Panc1 (cell line): ENCODE results near the gene SFI1. TPM values are rescaled to one million over a fixed set of nuclear protein-coding genes. Genes with fewer than 3 reads are reported as not detected.

Source experiments
- ATAC-seq: fragments of 200-7000 bp; cut with Tn5 transposase; 2 replicates; pipeline ENCODE4 v1.9.1; 2020; ENCODE audit warnings: mild to moderate bottlenecking, moderate library complexity
- BruUV-seq: library from RNA; stranded (reverse); fragments of 400-500 nt; replicated peaks from 2 replicates; lab custom pipeline; 2021; lab: Mats Ljungman, UMichigan
- CTCF ChIA-PET: fragments of 300-600 bp; sonication (Branson Sonifier 250); formaldehyde crosslinking; loops from one replicate; lab custom pipeline; 2022; ENCODE audit warnings: antibody characterized with exemption; lab: Charles Lee
- POLR2A ChIA-PET: fragments of 300-600 bp; sonication (Branson Sonifier 250); formaldehyde crosslinking; loops from one replicate; lab custom pipeline; 2022; ENCODE audit warnings: antibody characterized with exemption; lab: Charles Lee
- DNase-seq: peaks from one replicate; pipeline ENCODE4 v3.0.0-alpha.2; 2010; ENCODE audit warnings: low read depth, low spot score
- H3K27ac ChIP-seq: 2 replicates; pipeline ENCODE4 v1.5.1; 2011; ENCODE audit warnings: mild to moderate bottlenecking, low read length, inconsistent platforms
- H3K27me3 ChIP-seq: fragments of 200-500 bp; sonication (Bioruptor generic); 2 replicates; pipeline ENCODE4 v1.6.0; 2014; ENCODE audit warnings: low read length, inconsistent platforms; ENCODE audit not compliant: control insufficient read depth, insufficient read depth
- H3K36me3 ChIP-seq: fragments of 200-500 bp; sonication (Bioruptor generic); 2 replicates; pipeline ENCODE4 v1.5.1; 2014; ENCODE audit warnings: inconsistent platforms, mild to moderate bottlenecking, low read length, moderate library complexity; ENCODE audit not compliant: control insufficient read depth, insufficient read depth
- H3K4me1 ChIP-seq: 2 replicates; pipeline ENCODE4 v1.5.1; 2011; ENCODE audit warnings: inconsistent platforms, mild to moderate bottlenecking, low read length, moderate library complexity; ENCODE audit not compliant: control insufficient read depth, insufficient read depth
- H3K4me3 ChIP-seq, 2 experiments: 2 replicates each; pipeline ENCODE4 v1.5.1; 2011 to 2012; ENCODE audit warnings: low read depth in 2 of 2, low read length in 2 of 2, mild to moderate bottlenecking in 2 of 2, inconsistent platforms in 1 of 2, moderate library complexity in 1 of 2
- H3K9me3 ChIP-seq: fragments of 200-500 bp; sonication (Bioruptor generic); 2 replicates; pipeline ENCODE4 v1.5.1; 2014; ENCODE audit warnings: low read depth, mild to moderate bottlenecking, inconsistent platforms, low read length, moderate library complexity; ENCODE audit not compliant: control insufficient read depth, insufficient read depth
- POLR2AphosphoS5 ChIP-seq: IDR thresholded peaks from 2 replicates; pipeline ENCODE4 v1.6.1; 2012; ENCODE audit warnings: mild to moderate bottlenecking, low read depth, low read length, moderate library complexity
- SIN3A ChIP-seq: IDR thresholded peaks from 2 replicates; pipeline ENCODE4 v1.6.1; 2012; ENCODE audit warnings: low read depth, mild to moderate bottlenecking, low read length, moderate library complexity, borderline replicate concordance; ENCODE audit not compliant: insufficient read depth
- TCF7L2 ChIP-seq: IDR thresholded peaks from 2 replicates; pipeline ENCODE4 v1.6.1; 2011; ENCODE audit warnings: mild to moderate bottlenecking, low read depth, low read length, inconsistent platforms
- in situ Hi-C: cut with HindIII; loops from 2 replicates; pipeline ENCODE4 v1.10.0; 2016; ENCODE audit warnings: low sequenced_read_pairs, low pct_unique_long_range_greater_than_20kb
- intact Hi-C: fragments of 100-400 bp; cut with micrococcal nuclease; formaldehyde crosslinking; loops from one replicate; pipeline ENCODE4 v1.10.0; 2022; ENCODE audit not compliant: unreplicated experiment
- microRNA-seq: library from miRNA; unstranded; fragments of <30 nt; microRNA quantifications from one replicate; pipeline ENCODE4 v1.1.0, GENCODE V29; 2020; ENCODE audit not compliant: unreplicated experiment
- total RNA-seq: library from RNA; stranded (reverse); gene quantifications from one replicate; pipeline ENCODE4 v1.2.1, GENCODE V29; 2021; ENCODE audit not compliant: unreplicated experiment
- TF ChIP-seq, protein P1 (sequence below): fragments of 450-650 bp; IDR thresholded peaks from 2 replicates; pipeline ENCODE4 v1.5.1; 2017; ENCODE audit warnings: mild to moderate bottlenecking
- TF ChIP-seq, protein P2 (sequence below), 2 experiments: IDR thresholded peaks; 2 replicates each; pipeline ENCODE4 v1.6.1; 2011 to 2012; ENCODE audit warnings: low read depth in 2 of 2, control low read depth in 1 of 2, low read length in 1 of 2, mild to moderate bottlenecking in 1 of 2, moderate library complexity in 1 of 2; ENCODE audit not compliant: insufficient read depth in 1 of 2

SFI1 gene
- total RNA-seq, 1 experiment from 2014 or later: 29.9 TPM

DNA sequence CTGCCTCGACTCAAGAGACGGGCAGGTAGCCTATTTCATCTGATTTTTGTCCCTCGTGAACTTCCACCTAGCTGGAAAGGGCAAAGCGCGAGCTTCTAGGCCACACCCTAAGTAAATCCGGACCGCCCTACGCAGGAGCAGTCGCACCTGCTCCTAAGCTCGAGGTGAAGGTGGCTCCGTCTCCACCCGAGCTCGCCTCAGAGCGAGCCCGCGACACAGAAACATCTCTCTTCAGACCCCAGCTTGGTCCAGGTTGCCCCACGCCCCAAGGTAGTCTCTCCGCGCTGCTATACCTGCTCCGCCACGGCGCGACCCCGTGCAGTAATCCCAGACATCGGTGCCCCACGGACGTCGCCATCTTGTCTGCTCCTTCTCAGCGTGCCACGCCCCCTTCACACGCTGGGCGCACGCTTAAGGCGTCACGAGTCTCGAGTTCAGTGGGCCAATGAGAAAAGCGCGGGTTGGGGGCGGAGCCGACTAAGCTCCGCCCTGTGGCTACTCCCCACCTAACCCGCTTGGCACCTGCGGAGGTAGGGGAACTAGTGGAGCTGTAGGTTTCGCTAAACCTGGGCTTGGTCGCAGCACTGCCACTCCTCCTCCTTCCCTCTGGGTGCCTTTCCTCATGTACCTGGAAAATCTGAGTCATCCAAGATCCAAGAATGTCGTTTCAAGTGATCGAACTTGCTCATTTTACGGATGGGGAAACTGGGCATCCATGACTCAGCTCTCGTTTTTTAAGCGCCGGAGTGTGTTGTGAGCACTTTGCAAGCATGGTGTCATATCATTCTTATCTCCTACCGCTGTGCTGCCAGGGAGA, 165.7 kb downstream of the SFI1 start, which contains the start of gene PISD:
PISD (minus strand) TSS at position 365 of the 817 bp plus-strand sequence; CDS start at position 358, 7 bp downstream.
- Histone ChIP-seq H3K9me3 (no peaks in the 10 kb centered on the region), H3K36me3 (peaks cover 4% of the 10 kb centered on the region; the same call in 1 of the 2 replicates), H3K27me3 (no peaks in the 10 kb centered on the region), H3K4me3 (peak within 1 kb of the TSS; percentile 78 to 90), H3K27ac (peak within 1 kb of the TSS; percentile 88), H3K4me1 (peaks cover 8% of the 10 kb centered on the region)
- 0 out of 2 replicates have a peak, but pooled peaks have one; percentile 40 for TF ChIP-seq SIN3A
- TF ChIP-seq, protein P1, sequence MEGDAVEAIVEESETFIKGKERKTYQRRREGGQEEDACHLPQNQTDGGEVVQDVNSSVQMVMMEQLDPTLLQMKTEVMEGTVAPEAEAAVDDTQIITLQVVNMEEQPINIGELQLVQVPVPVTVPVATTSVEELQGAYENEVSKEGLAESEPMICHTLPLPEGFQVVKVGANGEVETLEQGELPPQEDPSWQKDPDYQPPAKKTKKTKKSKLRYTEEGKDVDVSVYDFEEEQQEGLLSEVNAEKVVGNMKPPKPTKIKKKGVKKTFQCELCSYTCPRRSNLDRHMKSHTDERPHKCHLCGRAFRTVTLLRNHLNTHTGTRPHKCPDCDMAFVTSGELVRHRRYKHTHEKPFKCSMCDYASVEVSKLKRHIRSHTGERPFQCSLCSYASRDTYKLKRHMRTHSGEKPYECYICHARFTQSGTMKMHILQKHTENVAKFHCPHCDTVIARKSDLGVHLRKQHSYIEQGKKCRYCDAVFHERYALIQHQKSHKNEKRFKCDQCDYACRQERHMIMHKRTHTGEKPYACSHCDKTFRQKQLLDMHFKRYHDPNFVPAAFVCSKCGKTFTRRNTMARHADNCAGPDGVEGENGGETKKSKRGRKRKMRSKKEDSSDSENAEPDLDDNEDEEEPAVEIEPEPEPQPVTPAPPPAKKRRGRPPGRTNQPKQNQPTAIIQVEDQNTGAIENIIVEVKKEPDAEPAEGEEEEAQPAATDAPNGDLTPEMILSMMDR: no peak
- TF ChIP-seq, protein P2, sequence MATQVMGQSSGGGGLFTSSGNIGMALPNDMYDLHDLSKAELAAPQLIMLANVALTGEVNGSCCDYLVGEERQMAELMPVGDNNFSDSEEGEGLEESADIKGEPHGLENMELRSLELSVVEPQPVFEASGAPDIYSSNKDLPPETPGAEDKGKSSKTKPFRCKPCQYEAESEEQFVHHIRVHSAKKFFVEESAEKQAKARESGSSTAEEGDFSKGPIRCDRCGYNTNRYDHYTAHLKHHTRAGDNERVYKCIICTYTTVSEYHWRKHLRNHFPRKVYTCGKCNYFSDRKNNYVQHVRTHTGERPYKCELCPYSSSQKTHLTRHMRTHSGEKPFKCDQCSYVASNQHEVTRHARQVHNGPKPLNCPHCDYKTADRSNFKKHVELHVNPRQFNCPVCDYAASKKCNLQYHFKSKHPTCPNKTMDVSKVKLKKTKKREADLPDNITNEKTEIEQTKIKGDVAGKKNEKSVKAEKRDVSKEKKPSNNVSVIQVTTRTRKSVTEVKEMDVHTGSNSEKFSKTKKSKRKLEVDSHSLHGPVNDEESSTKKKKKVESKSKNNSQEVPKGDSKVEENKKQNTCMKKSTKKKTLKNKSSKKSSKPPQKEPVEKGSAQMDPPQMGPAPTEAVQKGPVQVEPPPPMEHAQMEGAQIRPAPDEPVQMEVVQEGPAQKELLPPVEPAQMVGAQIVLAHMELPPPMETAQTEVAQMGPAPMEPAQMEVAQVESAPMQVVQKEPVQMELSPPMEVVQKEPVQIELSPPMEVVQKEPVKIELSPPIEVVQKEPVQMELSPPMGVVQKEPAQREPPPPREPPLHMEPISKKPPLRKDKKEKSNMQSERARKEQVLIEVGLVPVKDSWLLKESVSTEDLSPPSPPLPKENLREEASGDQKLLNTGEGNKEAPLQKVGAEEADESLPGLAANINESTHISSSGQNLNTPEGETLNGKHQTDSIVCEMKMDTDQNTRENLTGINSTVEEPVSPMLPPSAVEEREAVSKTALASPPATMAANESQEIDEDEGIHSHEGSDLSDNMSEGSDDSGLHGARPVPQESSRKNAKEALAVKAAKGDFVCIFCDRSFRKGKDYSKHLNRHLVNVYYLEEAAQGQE (IDR thresholded peaks at IDR 0.05; ENCODE audit: insufficient read depth in 1 of 2, low read depth in 2 of 2, low read length in 1 of 2): no peak
- TF ChIP-seq TCF7L2: 0 out of 2 replicates have a peak, but pooled peaks have one; percentile 18
- TF ChIP-seq POLR2AphosphoS5: peak; percentile 71
- BruUV-seq: no TSS peak
- POLR2A ChIA-PET: interaction anchor here (0.5 to 0.7 kb wide), 4 partner anchors 193 to 1838 kb away, joined by 5 to 8 read pairs (median 6); no protein-coding TSS in a partner anchor
- peak; percentile 91 for ATAC-seq
- intact Hi-C loops: loop anchor here (10.0 kb wide), 1 partner anchor 283 kb away; the partner anchor contains the start of gene YWHAH
- DNase-seq: peak; percentile 78
- in situ Hi-C loops: no loop called here
- CTCF ChIA-PET: interaction anchor here (0.6 to 0.7 kb wide), 2 partner anchors 12 to 308 kb away, joined by 3 to 5 read pairs; no protein-coding TSS in a partner anchor

DNA sequence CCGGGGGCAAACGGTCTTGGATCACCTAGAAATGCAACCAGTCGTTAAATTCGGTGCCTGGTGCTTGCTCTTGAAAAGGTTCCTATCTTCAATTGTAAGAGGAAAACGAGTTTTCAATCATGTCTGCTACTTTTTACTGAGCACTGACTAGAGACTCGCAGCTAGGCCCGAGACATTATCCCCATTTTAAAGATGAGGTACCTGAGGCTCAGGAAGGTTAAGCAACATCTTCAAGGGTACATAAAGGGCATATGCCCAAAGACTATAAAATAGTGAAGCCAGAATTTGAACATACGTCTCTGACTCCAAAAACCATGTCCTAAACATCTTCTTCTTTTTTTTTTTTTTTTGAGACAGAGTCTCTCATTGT, 166.3 kb downstream of the SFI1 start:
- peaks cover 4% of the 10 kb centered on the region; the same call in 1 of the 2 replicates for H3K36me3 ChIP-seq
- ATAC-seq (no peak), DNase-seq (no peak)
- H3K4me3 ChIP-seq: peak overlapping the region; percentile 78 to 90
- H3K27me3 ChIP-seq: no peaks in the 10 kb centered on the region
- no peaks in the 10 kb centered on the region for H3K9me3 ChIP-seq
- H3K4me1 ChIP-seq: peaks cover 8% of the 10 kb centered on the region
- H3K27ac ChIP-seq: peak overlapping the region; percentile 88
- intact Hi-C loops (loop anchor here (10.0 kb wide), 1 partner anchor 282 kb away; the partner anchor contains the start of gene YWHAH), in situ Hi-C loops (no loop called here)
- TF ChIP-seq, protein P2 (IDR thresholded peaks at IDR 0.05; ENCODE audit: insufficient read depth in 1 of 2, low read depth in 2 of 2, low read length in 1 of 2): no peak
- BruUV-seq: no TSS peak
- CTCF ChIA-PET: interaction anchor here (0.6 to 0.7 kb wide), 3 partner anchors 11 to 308 kb away, joined by 3 to 5 read pairs (median 3); no protein-coding TSS in a partner anchor
- POLR2A ChIA-PET: interaction anchor here (0.5 to 0.7 kb wide), 2 partner anchors 331 to 1839 kb away, joined by 5 to 6 read pairs; no protein-coding TSS in a partner anchor

Small RNA genes lying within 50 kb of the gene (microRNA-seq; reads per million reads assigned to microRNA genes)
- gene MIR7109: 0.95 reads per million

Other genes with a start within 250 kb of the SFI1 start
- 3.6 TPM for gene PIK3IP1, start 204.0 kb upstream of the SFI1 start, total RNA-seq
- 18.6 TPM for gene PATZ1, start 150.2 kb upstream of the SFI1 start, total RNA-seq
- 51.2 TPM for gene DRG1, start 96.9 kb upstream of the SFI1 start, total RNA-seq
- 23.3 TPM for gene EIF4ENIF1, start 6.7 kb upstream of the SFI1 start, total RNA-seq
- gene PISD, start 165.7 kb downstream of the SFI1 start, total RNA-seq: 33.8 TPM